ENCODE results near the gene TSPAN13. TPM values are rescaled to one million over a fixed set of nuclear protein-coding genes. Genes with fewer than 3 reads are reported as not detected.

TSPAN13 gene
- total RNA-seq, 1 donor from 2014 or later, result 65.1 TPM

DNA sequence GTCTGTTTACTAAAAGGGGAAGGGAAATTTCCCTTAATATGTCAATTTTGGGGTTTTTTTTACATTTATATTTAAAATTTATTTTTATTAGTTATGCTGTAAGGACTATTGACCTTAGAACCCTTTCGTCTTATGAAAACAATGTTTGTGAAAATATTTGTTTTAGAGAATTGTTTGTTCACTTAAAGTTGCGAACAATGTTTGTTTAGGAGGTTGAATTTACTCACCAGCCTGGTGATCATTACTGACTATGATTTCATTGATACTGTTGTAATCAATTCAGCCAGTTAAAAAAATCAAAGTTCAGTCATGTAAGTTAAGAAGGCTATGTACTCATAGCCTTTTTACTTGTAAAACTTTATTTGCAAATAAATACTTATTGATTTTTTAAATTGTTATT, 27.4 kb upstream of the TSPAN13 start:
- Mint-ChIP-seq H3K27ac (no peak overlapping the region), H3K4me1 (ENCODE audit: unreplicated experiment) (peaks cover 6% of the 10 kb centered on the region), H3K27me3 (no peaks in the 10 kb centered on the region)

DNA sequence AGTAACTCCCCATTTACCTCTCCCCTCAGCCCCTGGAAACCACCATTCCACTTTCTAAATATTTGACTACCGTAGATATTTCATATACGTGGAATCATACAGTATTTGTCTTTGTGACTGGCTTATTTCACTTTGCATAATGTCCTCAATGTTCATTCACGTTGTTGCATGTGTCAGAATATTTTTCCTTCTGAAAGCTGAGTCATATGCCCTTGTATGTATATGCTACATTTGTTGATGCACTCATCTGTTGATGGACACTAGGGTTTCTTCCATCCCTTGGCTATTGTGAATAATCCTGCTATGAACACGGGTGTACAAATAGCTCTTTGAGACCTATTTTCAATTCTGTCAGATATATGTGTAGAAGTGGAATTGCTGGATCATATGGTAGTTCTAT, 25.8 kb upstream of the TSPAN13 start:
- H3K27me3 Mint-ChIP-seq, result no peaks in the 10 kb centered on the region
- H3K4me1 Mint-ChIP-seq (ENCODE audit: unreplicated experiment), result peaks cover 5% of the 10 kb centered on the region
- no peak overlapping the region for H3K4me3 Mint-ChIP-seq
- no peak overlapping the region for H3K27ac Mint-ChIP-seq
- no peak for DNase-seq (ENCODE audit: extremely low spot score, unreplicated experiment)
- no peaks in the 10 kb centered on the region for H3K36me3 Mint-ChIP-seq
- TF ChIP-seq, protein P1, sequence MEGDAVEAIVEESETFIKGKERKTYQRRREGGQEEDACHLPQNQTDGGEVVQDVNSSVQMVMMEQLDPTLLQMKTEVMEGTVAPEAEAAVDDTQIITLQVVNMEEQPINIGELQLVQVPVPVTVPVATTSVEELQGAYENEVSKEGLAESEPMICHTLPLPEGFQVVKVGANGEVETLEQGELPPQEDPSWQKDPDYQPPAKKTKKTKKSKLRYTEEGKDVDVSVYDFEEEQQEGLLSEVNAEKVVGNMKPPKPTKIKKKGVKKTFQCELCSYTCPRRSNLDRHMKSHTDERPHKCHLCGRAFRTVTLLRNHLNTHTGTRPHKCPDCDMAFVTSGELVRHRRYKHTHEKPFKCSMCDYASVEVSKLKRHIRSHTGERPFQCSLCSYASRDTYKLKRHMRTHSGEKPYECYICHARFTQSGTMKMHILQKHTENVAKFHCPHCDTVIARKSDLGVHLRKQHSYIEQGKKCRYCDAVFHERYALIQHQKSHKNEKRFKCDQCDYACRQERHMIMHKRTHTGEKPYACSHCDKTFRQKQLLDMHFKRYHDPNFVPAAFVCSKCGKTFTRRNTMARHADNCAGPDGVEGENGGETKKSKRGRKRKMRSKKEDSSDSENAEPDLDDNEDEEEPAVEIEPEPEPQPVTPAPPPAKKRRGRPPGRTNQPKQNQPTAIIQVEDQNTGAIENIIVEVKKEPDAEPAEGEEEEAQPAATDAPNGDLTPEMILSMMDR (conservative IDR thresholded peaks at IDR 0.05), result no peak
- H3K9me3 Mint-ChIP-seq, result no peaks in the 10 kb centered on the region

More for the DNA sequence above, 27.4 kb upstream of the TSPAN13 start:
- H3K9me3 Mint-ChIP-seq, result no peaks in the 10 kb centered on the region
- no peak for DNase-seq (ENCODE audit: extremely low spot score, unreplicated experiment)
- TF ChIP-seq, protein P1 (conservative IDR thresholded peaks at IDR 0.05), result no peak
- no peak overlapping the region for H3K4me3 Mint-ChIP-seq
- no peaks in the 10 kb centered on the region for H3K36me3 Mint-ChIP-seq

DNA sequence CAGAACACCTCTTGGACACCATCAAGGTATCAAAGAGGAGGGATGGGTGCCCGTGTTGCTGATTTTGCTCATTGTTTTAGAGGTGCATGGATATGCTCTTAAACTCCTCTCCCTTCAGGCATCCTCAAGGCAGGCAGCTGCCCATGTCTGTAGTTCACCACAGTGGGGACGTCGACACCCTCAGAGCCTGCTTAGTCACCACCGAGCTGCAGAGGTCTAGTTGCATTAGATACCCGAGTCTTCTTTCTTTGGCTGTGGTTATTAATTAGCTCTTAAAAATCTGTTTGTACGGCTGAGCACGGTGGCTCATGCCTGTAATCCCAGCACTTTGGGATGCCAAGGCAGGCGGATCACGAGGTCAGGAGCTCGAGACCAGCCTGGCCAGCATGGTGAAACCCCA, 24.7 kb upstream of the TSPAN13 start:
- Mint-ChIP-seq H3K27ac (no peak overlapping the region), H3K4me1 (ENCODE audit: unreplicated experiment) (no peaks in the 10 kb centered on the region), H3K27me3 (no peaks in the 10 kb centered on the region), H3K4me3 (no peak overlapping the region), H3K36me3 (no peaks in the 10 kb centered on the region), H3K9me3 (no peaks in the 10 kb centered on the region)
- TF ChIP-seq, protein P1 (conservative IDR thresholded peaks at IDR 0.05), result no peak
- no peak for DNase-seq (ENCODE audit: extremely low spot score, unreplicated experiment)

DNA sequence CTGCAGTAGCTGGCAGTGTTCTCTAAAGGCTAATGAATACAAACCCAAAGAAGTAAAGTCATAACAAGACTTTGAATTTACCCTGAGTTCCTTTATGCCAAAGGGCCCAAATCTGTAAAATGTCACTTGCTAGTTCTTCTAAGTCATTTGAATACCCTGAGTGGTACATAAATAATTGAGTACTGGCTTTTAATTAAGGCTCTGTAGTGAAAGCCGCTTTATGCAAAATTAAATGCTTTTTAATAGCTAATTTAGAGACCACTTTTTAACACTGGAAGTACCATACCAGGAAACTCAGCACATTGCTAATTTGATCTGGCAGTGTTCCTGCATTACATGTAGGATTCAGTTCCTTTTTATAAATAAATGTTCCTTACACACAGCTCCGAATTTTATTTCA, 24.0 kb upstream of the TSPAN13 start:
- DNase-seq (ENCODE audit: extremely low spot score, unreplicated experiment), result no peak
- no peaks in the 10 kb centered on the region for H3K36me3 Mint-ChIP-seq
- H3K4me3 Mint-ChIP-seq, result no peak overlapping the region
- H3K4me1 Mint-ChIP-seq (ENCODE audit: unreplicated experiment), result peaks cover 5% of the 10 kb centered on the region
- H3K9me3 Mint-ChIP-seq, result no peaks in the 10 kb centered on the region
- no peaks in the 10 kb centered on the region for H3K27me3 Mint-ChIP-seq
- no peak overlapping the region for H3K27ac Mint-ChIP-seq
- TF ChIP-seq, protein P1 (conservative IDR thresholded peaks at IDR 0.05), result no peak

DNA sequence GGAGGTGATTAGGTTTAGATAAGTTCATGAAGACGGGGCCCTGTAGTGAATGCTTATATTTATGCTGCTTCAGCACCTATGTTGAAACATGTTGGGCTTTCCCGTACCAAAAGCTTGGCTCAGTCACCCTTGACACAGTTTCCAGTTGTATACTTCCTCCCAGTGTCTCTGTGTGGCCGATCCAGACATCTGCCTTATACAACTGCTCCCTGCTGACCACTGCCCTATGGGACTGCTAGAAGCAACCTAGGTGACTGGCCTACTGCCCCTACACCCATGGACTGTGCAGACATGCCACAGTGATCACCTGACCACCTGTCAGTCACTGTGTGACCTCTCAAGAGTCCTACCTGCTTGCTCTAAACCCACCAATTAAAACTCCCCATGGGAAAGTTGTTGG, 22.6 kb upstream of the TSPAN13 start:
- Mint-ChIP-seq H3K9me3 (no peaks in the 10 kb centered on the region), H3K4me1 (ENCODE audit: unreplicated experiment) (peaks cover 14% of the 10 kb centered on the region), H3K4me3 (no peak overlapping the region), H3K27ac (no peak overlapping the region), H3K27me3 (no peaks in the 10 kb centered on the region), H3K36me3 (no peaks in the 10 kb centered on the region)
- TF ChIP-seq, protein P1 (conservative IDR thresholded peaks at IDR 0.05), result no peak
- DNase-seq (ENCODE audit: extremely low spot score, unreplicated experiment), result no peak

DNA sequence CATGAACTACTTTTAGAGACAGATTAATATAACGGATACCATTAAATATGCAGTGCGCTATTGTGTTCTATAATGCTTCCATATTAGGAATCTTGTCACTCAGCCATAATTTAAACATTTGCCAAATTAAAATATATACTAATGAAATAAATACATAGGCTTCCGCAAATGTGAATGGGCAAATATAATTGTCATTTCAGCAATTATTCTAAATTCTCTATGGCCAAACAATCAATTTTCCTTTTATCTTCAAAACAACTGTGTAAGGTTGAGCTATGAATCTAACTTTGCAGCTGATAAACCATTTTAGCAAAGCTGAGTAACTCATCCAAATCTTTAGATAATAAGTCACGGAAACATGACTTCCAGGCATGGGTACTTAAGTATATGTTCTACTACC, 20.7 kb upstream of the TSPAN13 start:
- no peak for DNase-seq (ENCODE audit: extremely low spot score, unreplicated experiment)
- Mint-ChIP-seq H3K27ac (no peak overlapping the region), H3K36me3 (no peaks in the 10 kb centered on the region), H3K27me3 (no peaks in the 10 kb centered on the region), H3K9me3 (no peaks in the 10 kb centered on the region), H3K4me1 (ENCODE audit: unreplicated experiment) (peaks cover 14% of the 10 kb centered on the region), H3K4me3 (no peak overlapping the region)
- TF ChIP-seq, protein P1 (conservative IDR thresholded peaks at IDR 0.05), result no peak

Data from type B pancreatic cell (in vitro differentiated cells).